ENCODE results near the gene YIPF3.

DNA sequence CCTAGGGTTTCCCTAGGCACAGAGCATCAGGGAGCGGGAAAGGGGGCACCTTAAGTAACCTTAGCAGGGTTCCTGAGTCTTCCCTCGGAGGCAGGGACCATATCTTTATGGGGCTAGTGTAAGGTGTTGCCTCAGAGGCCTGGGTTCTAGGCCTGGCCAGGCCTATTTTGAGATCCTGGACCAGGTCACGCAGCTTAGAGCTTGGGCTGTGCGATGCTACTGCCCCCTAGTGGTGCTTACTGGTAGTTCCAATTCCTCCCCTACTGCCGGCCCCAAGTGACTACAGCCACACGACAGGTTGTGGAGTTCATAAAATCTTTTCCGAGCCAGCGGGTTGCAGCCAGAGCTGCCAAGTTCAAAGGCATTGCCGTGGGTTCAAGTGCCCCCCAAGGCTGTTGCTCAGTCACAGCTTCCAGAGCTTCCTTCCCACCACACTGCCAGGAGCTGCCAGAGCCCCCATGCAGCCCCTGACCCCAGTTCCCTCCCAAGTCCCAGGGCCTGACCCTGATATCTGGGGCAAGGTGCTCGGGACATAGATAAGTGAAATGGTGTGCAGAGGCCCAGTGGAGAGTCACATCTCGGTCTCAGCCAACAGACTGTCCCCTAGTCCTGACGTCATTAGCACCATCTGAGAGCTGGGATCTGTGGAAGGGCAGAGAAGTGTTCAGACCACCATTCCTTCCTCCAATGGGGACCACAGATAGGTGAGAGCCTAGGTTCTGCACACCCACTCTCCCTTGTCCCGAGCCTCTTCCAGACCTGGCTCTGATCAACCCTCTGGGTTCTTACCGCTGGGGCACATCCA lies 9.9 kb downstream of the YIPF3 start:
- TF ChIP-seq, protein P1, sequence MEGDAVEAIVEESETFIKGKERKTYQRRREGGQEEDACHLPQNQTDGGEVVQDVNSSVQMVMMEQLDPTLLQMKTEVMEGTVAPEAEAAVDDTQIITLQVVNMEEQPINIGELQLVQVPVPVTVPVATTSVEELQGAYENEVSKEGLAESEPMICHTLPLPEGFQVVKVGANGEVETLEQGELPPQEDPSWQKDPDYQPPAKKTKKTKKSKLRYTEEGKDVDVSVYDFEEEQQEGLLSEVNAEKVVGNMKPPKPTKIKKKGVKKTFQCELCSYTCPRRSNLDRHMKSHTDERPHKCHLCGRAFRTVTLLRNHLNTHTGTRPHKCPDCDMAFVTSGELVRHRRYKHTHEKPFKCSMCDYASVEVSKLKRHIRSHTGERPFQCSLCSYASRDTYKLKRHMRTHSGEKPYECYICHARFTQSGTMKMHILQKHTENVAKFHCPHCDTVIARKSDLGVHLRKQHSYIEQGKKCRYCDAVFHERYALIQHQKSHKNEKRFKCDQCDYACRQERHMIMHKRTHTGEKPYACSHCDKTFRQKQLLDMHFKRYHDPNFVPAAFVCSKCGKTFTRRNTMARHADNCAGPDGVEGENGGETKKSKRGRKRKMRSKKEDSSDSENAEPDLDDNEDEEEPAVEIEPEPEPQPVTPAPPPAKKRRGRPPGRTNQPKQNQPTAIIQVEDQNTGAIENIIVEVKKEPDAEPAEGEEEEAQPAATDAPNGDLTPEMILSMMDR (IDR thresholded peaks at IDR 0.05), result peak; percentile 93 to 97 (median 94)
- no peak for TF ChIP-seq POLR2A (IDR thresholded peaks at IDR 0.05)

Data from body of pancreas (tissue), 4 donors.